Gastroesophageal sphincter (tissue), 3 donors: ENCODE data around the gene GALNT4.

Source experiments
- POLR2A ChIP-seq, 2 donors: fragments of 450-650 bp; IDR thresholded peaks; one replicate each; pipeline ENCODE4 v1.6.1; 2017; ENCODE audit warnings: antibody characterized with exemption in 2 of 2, mild to moderate bottlenecking in 2 of 2, moderate library complexity in 1 of 2
- POLR2AphosphoS5 ChIP-seq: sonication (generic); formaldehyde crosslinking; IDR thresholded peaks from one replicate; pipeline ENCODE4 v1.6.1; 2017; ENCODE audit warnings: antibody characterized with exemption
- TF ChIP-seq, protein P1 (sequence below), 4 experiments: fragments of 200-600 bp in 2 of 4; fragments of 450-650 bp in 2 of 4; sonication (generic) in 1 of 4; IDR thresholded peaks; one replicate each; pipeline ENCODE4 v1.5.1; 2017 to 2019; ENCODE audit warnings: antibody characterized with exemption in 4 of 4, mild to moderate bottlenecking in 2 of 4, moderate library complexity in 2 of 4

DNA sequence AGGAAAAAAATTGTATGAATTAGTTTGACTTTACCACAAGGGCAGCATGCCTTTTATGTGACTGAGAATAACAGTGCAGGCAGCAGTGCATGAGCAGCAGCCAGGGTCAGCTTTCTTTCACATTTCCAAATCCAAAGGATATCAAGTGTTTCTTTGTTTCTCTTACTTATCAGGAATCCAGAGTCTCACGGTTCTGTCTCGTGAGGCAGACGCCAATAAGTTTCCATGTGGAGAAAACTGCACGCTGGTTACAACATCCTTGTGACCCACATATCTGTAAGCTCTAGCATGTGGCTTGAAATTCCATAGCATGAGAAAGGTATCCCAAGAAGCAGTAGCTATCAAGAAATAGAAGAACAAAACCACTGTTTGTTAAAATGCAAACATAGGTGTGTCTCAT lies 27.6 kb downstream of the GALNT4 start:
- TF ChIP-seq, protein P1, sequence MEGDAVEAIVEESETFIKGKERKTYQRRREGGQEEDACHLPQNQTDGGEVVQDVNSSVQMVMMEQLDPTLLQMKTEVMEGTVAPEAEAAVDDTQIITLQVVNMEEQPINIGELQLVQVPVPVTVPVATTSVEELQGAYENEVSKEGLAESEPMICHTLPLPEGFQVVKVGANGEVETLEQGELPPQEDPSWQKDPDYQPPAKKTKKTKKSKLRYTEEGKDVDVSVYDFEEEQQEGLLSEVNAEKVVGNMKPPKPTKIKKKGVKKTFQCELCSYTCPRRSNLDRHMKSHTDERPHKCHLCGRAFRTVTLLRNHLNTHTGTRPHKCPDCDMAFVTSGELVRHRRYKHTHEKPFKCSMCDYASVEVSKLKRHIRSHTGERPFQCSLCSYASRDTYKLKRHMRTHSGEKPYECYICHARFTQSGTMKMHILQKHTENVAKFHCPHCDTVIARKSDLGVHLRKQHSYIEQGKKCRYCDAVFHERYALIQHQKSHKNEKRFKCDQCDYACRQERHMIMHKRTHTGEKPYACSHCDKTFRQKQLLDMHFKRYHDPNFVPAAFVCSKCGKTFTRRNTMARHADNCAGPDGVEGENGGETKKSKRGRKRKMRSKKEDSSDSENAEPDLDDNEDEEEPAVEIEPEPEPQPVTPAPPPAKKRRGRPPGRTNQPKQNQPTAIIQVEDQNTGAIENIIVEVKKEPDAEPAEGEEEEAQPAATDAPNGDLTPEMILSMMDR (IDR thresholded peaks at IDR 0.05) = no peak
- TF ChIP-seq POLR2AphosphoS5 (no peak), POLR2A (IDR thresholded peaks at IDR 0.05) (no peak)
